ENCODE measurements around the gene MYO18B. TPM values are rescaled to one million over a fixed set of nuclear protein-coding genes. Genes with fewer than 3 reads are reported as not detected.

MYO18B gene
- total and polyA plus RNA-seq, 2 experiments from 2014 or later = 35.6 to 178 TPM

DNA sequence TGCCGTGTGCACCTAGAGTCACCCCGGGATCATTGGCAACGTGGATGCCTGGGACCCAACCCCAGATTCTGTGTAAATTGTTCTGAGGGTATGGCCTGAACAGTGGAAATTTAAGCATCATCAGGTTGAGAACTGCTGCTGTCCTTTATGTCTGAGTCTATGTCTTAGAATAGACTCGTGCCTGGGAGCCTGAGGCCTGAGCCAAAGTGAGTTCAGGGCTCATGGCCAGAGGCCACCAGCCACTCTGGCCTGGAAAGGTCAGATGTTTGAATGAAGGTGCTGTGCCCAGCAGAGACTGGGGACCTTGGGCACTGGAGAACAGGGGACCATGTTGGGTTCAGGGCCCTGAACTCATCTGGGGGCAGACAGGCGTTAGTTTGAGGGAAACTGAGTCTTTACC is 91.1 kb downstream of the MYO18B start:
- no peak overlapping the region for H3K4me3 ChIP-seq
- H3K27me3 ChIP-seq = no peaks in the 10 kb centered on the region
- TF ChIP-seq, protein P1, sequence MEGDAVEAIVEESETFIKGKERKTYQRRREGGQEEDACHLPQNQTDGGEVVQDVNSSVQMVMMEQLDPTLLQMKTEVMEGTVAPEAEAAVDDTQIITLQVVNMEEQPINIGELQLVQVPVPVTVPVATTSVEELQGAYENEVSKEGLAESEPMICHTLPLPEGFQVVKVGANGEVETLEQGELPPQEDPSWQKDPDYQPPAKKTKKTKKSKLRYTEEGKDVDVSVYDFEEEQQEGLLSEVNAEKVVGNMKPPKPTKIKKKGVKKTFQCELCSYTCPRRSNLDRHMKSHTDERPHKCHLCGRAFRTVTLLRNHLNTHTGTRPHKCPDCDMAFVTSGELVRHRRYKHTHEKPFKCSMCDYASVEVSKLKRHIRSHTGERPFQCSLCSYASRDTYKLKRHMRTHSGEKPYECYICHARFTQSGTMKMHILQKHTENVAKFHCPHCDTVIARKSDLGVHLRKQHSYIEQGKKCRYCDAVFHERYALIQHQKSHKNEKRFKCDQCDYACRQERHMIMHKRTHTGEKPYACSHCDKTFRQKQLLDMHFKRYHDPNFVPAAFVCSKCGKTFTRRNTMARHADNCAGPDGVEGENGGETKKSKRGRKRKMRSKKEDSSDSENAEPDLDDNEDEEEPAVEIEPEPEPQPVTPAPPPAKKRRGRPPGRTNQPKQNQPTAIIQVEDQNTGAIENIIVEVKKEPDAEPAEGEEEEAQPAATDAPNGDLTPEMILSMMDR (IDR thresholded peaks at IDR 0.05; ENCODE audit: low read depth, low read length) = no peak
- H3K4me1 ChIP-seq (ENCODE audit: low read depth) = no peaks in the 10 kb centered on the region
- H3K27ac ChIP-seq = no peak overlapping the region
- peaks cover 71% of the 10 kb centered on the region for H3K36me3 ChIP-seq
- no peaks in the 10 kb centered on the region for H3K9me3 ChIP-seq (ENCODE audit: low read depth)
- no peak for DNase-seq (ENCODE audit: low read depth in 1 of 2, low spot score in 1 of 2)

DNA sequence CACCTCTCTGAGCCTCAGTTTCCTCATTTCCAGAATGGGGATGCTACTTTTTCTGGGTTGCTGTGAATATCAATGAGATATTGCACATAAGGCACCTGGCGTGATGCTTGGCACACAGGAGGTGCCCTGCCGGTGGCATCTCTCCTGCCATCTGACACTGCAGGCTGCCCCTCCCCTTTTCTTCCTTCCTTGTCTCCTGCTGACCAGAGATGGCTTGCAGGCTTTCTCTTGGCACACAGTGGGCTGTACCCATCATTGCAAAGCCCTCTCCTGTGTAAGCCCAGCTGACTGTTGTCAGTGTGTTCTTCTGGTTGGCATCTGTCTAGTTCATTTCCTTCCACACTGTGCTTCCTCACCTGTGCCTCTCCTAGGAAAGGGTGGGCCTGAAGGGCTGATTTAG is 91.7 kb downstream of the MYO18B start:
- TF ChIP-seq, protein P1 (IDR thresholded peaks at IDR 0.05; ENCODE audit: low read depth, low read length) = no peak
- no peak for DNase-seq (ENCODE audit: low read depth in 1 of 2, low spot score in 1 of 2)
- no peaks in the 10 kb centered on the region for H3K27me3 ChIP-seq
- peaks cover 71% of the 10 kb centered on the region for H3K36me3 ChIP-seq
- H3K4me1 ChIP-seq (ENCODE audit: low read depth) = no peaks in the 10 kb centered on the region
- no peak overlapping the region for H3K4me3 ChIP-seq
- H3K9me3 ChIP-seq (ENCODE audit: low read depth) = no peaks in the 10 kb centered on the region
- no peak overlapping the region for H3K27ac ChIP-seq

DNA sequence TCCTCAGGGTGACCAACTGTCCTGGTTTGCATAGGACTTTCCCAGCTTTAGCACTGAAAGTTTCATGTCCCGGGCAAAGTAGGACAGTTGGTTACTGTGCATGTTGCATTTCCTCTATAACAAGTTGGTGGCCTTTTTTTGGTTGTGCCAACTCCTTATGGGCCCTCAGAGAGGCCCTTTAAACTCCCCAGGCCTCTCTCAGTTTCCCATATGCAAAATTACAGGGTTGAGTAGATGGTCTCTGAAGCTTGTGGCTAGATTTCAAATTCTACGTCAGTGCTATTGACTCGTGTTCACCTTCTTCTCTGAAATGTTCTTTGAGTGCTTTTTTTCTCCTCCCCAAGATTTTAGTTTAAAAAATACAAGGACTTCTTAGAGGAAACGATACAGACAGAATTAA is 92.5 kb downstream of the MYO18B start:
- DNase-seq (ENCODE audit: low read depth in 1 of 2, low spot score in 1 of 2) = no peak
- no peak overlapping the region for H3K27ac ChIP-seq
- no peaks in the 10 kb centered on the region for H3K9me3 ChIP-seq (ENCODE audit: low read depth)
- TF ChIP-seq, protein P1 (IDR thresholded peaks at IDR 0.05; ENCODE audit: low read depth, low read length) = no peak
- no peak overlapping the region for H3K4me3 ChIP-seq
- H3K36me3 ChIP-seq = peaks cover 65% of the 10 kb centered on the region
- H3K4me1 ChIP-seq (ENCODE audit: low read depth) = no peaks in the 10 kb centered on the region
- no peaks in the 10 kb centered on the region for H3K27me3 ChIP-seq

GRCh38 chr22:25835348-25835747 is 93.4 kb downstream of the MYO18B start:
- H3K4me3 ChIP-seq = no peak overlapping the region
- DNase-seq (ENCODE audit: low read depth in 1 of 2, low spot score in 1 of 2) = no peak
- H3K27ac ChIP-seq = no peak overlapping the region
- TF ChIP-seq, protein P1 (IDR thresholded peaks at IDR 0.05; ENCODE audit: low read depth, low read length) = no peak
- H3K4me1 ChIP-seq (ENCODE audit: low read depth) = no peaks in the 10 kb centered on the region
- H3K9me3 ChIP-seq (ENCODE audit: low read depth) = no peaks in the 10 kb centered on the region
- no peaks in the 10 kb centered on the region for H3K27me3 ChIP-seq
- peaks cover 62% of the 10 kb centered on the region for H3K36me3 ChIP-seq

DNA sequence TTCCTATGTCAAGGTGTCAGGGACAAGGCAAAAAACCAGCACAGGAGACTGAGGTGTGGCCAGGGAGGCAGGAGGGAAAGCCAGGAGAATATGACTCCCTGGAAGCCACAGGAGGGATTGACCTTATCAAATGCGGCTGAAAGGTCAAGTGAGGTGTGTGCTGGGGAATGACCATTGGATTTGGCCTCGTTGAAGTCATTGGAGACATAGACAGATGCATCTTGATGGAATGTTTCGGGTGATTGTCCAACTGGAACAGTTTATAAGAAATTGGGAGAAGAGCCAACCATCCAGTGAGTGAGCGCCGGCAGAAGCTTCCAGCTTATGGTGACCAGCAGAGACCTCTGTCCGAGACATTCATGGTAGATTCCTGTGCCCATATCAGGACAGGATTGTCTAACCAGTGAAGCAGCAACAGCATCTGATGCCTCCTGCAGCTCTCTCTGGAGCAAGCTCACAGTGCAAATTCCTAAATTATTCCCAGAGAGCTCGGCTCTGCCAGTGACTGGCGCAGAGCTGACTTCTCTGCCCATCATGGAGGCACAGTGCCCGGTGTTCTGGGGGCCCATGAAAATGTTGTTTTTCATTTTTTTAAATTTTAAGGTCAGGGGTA is 95.4 kb downstream of the MYO18B start:
- Histone ChIP-seq H3K4me1 (ENCODE audit: low read depth) (no peaks in the 10 kb centered on the region), H3K36me3 (peaks cover 41% of the 10 kb centered on the region), H3K9me3 (ENCODE audit: low read depth) (no peaks in the 10 kb centered on the region), H3K4me3 (no peak overlapping the region), H3K27me3 (no peaks in the 10 kb centered on the region), H3K27ac (no peak overlapping the region)
- DNase-seq (ENCODE audit: low read depth in 1 of 2, low spot score in 1 of 2) = no peak
- TF ChIP-seq, protein P1 (IDR thresholded peaks at IDR 0.05; ENCODE audit: low read depth, low read length) = no peak

All from cardiac muscle cell (in vitro differentiated cells and primary cell).